LNCaP clone FGC (cell line): ENCODE data around the gene AIM2.
"Not testable (repeated sequence)": the region's sequence is repeated elsewhere in the genome, so short reads cannot be mapped to it uniquely, and the experiment has no call there.

Experiments
- DNase-seq: peaks from one replicate; pipeline ENCODE4 v3.0.0-alpha.2; 2011; ENCODE audit warnings: low read depth
- H3K4me3 ChIP-seq: 2 replicates; pipeline ENCODE4 v1.5.1; 2011; ENCODE audit warnings: mild to moderate bottlenecking, low read depth, low read length, control low read depth
- TF ChIP-seq, protein P1 (sequence below): IDR thresholded peaks from 2 replicates; pipeline ENCODE4 v1.5.1; 2012; ENCODE audit warnings: mild to moderate bottlenecking; ENCODE audit not compliant: control insufficient read depth, insufficient read depth; ENCODE audit errors: extremely low read depth

Gene AIM2

GRCh38 chr1:159040893-159041724, 35.5 kb downstream of the AIM2 start:
- TF ChIP-seq, protein P1, sequence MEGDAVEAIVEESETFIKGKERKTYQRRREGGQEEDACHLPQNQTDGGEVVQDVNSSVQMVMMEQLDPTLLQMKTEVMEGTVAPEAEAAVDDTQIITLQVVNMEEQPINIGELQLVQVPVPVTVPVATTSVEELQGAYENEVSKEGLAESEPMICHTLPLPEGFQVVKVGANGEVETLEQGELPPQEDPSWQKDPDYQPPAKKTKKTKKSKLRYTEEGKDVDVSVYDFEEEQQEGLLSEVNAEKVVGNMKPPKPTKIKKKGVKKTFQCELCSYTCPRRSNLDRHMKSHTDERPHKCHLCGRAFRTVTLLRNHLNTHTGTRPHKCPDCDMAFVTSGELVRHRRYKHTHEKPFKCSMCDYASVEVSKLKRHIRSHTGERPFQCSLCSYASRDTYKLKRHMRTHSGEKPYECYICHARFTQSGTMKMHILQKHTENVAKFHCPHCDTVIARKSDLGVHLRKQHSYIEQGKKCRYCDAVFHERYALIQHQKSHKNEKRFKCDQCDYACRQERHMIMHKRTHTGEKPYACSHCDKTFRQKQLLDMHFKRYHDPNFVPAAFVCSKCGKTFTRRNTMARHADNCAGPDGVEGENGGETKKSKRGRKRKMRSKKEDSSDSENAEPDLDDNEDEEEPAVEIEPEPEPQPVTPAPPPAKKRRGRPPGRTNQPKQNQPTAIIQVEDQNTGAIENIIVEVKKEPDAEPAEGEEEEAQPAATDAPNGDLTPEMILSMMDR, result no peak
- no peak for DNase-seq
- no peak overlapping the region for H3K4me3 ChIP-seq

DNA sequence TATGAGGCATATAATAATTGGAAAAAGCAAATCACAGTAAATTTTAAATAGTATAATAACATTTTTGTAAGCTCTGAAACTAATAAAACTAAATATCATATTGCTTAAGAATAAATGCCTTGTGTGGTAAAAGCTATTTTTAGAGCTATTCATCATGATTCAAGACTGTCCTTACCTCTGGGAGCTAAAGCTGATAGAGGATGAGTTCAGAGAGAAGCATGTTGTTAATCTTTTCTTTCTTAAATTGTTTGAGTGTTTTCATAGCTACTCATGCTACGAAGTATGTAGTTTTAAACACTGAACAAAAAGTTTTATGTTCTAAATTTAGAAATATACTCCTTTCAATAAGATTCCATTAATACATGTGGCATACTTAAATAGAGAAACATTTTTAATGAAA, 36.4 kb downstream of the AIM2 start:
- H3K4me3 ChIP-seq, result no peak overlapping the region
- no peak for DNase-seq
- TF ChIP-seq, protein P1, result no peak

DNA sequence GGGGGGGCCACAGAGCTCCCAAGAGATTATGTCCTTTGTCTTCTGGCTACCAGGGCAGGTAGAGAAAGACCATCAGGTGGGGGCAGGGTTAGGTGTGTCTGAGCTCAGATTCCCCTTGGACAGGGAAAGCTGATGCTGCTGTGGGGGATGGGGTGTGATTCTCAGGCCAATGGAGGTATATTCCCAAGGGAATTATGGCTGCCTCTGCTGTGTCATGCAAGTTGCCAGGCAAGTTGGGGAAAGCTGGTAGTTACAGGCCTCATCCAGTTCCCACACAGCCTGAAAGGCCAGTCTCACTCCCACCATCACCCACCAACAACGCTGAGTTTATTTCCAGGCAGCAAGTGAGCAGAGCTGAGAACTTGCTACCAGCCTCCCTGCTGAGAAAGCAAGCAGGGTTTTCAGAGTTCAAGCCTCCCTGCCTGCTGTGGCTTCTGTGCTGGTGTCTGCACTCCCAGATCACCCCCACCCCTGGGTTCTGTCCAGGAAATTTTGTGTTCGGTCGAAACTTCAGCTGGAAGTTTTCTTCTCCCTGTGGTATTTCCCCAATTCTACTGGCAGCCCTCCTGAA, 45.6 kb downstream of the AIM2 start:
- no peak overlapping the region for H3K4me3 ChIP-seq
- DNase-seq, result no peak
- TF ChIP-seq, protein P1, result no peak

- no peak for DNase-seq
- TF ChIP-seq, protein P1, result no peak
- no peak overlapping the region for H3K4me3 ChIP-seq
These were observed 46.3 kb downstream of the AIM2 start for GRCh38 chr1:159030311-159030710.

GRCh38 chr1:159026841-159027240, 49.7 kb downstream of the AIM2 start:
- H3K4me3 ChIP-seq, DNase-seq: not testable (repeated sequence)

DNA sequence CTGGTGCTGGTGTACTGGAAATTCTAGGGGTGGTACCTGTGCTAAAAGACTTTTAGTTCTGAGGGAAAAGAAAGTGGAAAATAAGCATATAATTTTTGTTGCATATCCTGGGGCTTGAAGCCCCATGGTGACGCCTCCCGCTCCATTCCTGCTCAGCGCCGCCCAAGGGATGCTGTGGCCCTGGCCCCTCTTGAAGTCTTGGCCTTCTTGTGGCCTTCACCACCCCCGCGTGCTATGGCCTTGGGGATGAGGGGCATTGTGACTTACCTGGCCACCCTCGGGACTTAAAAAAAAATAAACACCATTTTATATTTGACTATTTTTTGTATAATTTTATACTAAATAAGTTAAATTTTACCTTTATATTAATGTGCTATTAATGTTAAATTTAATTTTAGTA, 51.5 kb downstream of the AIM2 start:
- no peak overlapping the region for H3K4me3 ChIP-seq
- no peak for DNase-seq
- TF ChIP-seq, protein P1, result no peak

GRCh38 chr1:159023723-159024122, 52.8 kb downstream of the AIM2 start:
- DNase-seq, result no peak
- TF ChIP-seq, protein P1, result no peak
- H3K4me3 ChIP-seq, result no peak overlapping the region
